ENCODE measurements around the gene EDC4. TPM values are rescaled to one million over a fixed set of nuclear protein-coding genes. Genes with fewer than 3 reads are reported as not detected.

EDC4 gene
- total and polyA plus RNA-seq, 2 of the 13 experiments (the other 11 are each of a cell fraction or from before 2014, with no cell fraction given): 51.4 to 59.1 TPM

DNA sequence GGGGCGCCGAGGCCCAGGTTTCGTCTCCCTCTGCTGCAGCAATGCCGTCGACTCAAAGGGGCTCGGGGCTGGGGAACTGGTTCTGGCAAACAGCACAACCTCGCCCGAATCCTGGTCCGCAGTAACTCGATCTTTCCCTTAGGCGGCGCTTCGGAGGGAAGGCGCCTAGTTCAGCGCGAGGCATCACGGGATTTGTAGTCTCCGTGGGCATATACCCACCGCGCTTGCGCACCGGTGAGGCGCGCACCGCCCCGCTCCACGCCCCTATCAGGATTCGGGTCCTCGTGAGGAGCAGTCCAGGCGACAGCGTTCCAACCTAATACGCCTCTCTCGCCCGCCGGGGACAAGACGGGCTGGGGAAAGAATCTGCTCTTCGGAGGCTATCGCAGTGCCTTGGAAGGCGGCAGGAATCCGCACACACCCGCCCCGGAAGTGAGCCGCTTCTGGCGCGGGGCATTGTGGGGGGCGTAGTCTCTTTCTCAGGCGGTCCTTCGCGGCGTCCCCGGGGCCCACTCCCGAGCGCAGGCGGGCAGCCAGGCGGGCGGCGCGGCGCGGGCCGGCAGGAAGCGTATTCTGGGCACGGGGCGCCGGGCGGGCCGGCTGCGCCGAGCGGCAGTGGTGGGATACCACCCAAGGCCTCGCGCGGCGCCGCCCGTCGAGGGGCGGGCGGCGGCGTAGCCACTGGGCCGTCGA is 30.9 kb upstream of the EDC4 start, which contains the start of gene THAP11 (continued):
- TF ChIP-seq, protein P1, sequence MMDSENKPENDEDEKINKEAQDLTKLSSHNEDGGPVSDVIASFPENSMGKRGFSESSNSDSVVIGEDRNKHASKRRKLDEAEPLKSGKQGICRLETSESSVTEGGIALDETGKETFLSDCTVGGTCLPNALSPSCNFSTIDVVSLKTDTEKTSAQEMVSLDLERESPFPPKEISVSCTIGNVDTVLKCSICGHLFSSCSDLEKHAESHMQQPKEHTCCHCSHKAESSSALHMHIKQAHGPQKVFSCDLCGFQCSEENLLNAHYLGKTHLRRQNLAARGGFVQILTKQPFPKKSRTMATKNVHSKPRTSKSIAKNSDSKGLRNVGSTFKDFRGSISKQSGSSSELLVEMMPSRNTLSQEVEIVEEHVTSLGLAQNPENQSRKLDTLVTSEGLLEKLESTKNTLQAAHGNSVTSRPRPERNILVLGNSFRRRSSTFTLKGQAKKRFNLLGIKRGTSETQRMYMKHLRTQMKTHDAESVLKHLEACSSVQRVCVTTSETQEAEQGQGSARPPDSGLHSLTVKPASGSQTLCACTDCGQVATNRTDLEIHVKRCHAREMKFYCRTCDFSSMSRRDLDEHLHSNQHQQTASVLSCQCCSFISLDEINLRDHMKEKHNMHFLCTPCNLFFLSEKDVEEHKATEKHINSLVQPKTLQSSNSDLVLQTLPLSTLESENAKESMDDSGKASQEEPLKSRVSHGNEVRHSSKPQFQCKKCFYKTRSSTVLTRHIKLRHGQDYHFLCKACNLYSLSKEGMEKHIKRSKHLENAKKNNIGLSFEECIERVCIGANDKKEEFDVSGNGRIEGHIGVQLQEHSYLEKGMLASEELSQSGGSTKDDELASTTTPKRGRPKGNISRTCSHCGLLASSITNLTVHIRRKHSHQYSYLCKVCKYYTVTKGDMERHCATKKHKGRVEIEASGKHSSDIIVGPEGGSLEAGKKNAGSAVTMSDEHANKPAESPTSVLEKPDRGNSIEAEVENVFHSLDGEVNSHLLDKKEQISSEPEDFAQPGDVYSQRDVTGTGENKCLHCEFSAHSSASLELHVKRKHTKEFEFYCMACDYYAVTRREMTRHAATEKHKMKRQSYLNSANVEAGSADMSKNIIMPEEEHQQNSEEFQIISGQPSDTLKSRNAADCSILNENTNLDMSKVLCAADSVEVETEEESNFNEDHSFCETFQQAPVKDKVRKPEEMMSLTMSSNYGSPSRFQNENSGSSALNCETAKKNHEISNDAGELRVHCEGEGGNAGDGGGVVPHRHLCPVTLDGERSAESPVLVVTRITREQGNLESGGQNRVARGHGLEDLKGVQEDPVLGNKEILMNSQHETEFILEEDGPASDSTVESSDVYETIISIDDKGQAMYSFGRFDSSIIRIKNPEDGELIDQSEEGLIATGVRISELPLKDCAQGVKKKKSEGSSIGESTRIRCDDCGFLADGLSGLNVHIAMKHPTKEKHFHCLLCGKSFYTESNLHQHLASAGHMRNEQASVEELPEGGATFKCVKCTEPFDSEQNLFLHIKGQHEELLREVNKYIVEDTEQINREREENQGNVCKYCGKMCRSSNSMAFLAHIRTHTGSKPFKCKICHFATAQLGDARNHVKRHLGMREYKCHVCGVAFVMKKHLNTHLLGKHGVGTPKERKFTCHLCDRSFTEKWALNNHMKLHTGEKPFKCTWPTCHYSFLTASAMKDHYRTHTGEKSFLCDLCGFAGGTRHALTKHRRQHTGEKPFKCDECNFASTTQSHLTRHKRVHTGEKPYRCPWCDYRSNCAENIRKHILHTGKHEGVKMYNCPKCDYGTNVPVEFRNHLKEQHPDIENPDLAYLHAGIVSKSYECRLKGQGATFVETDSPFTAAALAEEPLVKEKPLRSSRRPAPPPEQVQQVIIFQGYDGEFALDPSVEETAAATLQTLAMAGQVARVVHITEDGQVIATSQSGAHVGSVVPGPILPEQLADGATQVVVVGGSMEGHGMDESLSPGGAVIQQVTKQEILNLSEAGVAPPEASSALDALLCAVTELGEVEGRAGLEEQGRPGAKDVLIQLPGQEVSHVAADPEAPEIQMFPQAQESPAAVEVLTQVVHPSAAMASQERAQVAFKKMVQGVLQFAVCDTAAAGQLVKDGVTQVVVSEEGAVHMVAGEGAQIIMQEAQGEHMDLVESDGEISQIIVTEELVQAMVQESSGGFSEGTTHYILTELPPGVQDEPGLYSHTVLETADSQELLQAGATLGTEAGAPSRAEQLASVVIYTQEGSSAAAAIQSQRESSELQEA (CRISPR knock-in tag; IDR thresholded peaks at IDR 0.05; ENCODE audit: not compliant biosample characterization): peak; percentile 85
- TF ChIP-seq ZEB1 (IDR thresholded peaks at IDR 0.05; ENCODE audit: insufficient replicate concordance, low read depth): peak; percentile 37
- TF ChIP-seq, protein P2, sequence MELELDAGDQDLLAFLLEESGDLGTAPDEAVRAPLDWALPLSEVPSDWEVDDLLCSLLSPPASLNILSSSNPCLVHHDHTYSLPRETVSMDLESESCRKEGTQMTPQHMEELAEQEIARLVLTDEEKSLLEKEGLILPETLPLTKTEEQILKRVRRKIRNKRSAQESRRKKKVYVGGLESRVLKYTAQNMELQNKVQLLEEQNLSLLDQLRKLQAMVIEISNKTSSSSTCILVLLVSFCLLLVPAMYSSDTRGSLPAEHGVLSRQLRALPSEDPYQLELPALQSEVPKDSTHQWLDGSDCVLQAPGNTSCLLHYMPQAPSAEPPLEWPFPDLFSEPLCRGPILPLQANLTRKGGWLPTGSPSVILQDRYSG (CRISPR knock-in tag; IDR thresholded peaks at IDR 0.05): no peak; the same call in 1 of the 2 replicates
- TF ChIP-seq SOX13 (IDR thresholded peaks at IDR 0.05): no peak
- TF ChIP-seq SOX13 (CRISPR knock-in tag; conservative IDR thresholded peaks at IDR 0.05 in 1 of 2, IDR thresholded peaks at IDR 0.05 in 1 of 2): peak in 1 of 2 experiments; percentile 27; a peak in 1 of 4 replicates
- no peak for TF ChIP-seq TMF1 (CRISPR knock-in tag; IDR thresholded peaks at IDR 0.05; ENCODE audit: low read depth)
- peak; percentile 77; the same call in 1 of the 2 replicates for TF ChIP-seq CBX5 (CRISPR knock-in tag; IDR thresholded peaks at IDR 0.05; ENCODE audit: borderline replicate concordance)
- no peak for TF ChIP-seq ZNF577 (CRISPR knock-in tag; IDR thresholded peaks at IDR 0.05; ENCODE audit: borderline replicate concordance, low read depth)
- peak; percentile 83 for TF ChIP-seq ZNF724P (CRISPR knock-in tag; IDR thresholded peaks at IDR 0.05; ENCODE audit: borderline replicate concordance)
- TF ChIP-seq PHF20 (CRISPR knock-in tag; IDR thresholded peaks at IDR 0.05): peak; percentile 43
- TF ChIP-seq TAF15 (IDR thresholded peaks at IDR 0.05; ENCODE audit: low read depth, low read length, poor library complexity, severe bottlenecking): peak; percentile 11
- TF ChIP-seq, protein P3, sequence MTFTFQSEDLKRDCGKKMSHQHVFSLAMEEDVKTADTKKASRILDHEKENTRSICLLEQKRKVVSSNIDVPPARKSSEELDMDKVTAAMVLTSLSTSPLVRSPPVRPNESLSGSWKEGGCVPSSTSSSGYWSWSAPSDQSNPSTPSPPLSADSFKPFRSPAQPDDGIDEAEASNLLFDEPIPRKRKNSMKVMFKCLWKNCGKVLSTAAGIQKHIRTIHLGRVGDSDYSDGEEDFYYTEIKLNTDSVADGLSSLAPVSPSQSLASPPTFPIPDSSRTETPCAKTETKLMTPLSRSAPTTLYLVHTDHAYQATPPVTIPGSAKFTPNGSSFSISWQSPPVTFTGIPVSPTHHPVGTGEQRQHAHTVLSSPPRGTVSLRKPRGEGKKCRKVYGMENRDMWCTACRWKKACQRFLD (CRISPR knock-in tag; IDR thresholded peaks at IDR 0.05; ENCODE audit: borderline replicate concordance): no peak
- no peak for TF ChIP-seq KLF9 (CRISPR knock-in tag; IDR thresholded peaks at IDR 0.05; ENCODE audit: low read depth)
- peak; percentile 60; the same call in 1 of the 2 replicates for TF ChIP-seq NFYC (CRISPR knock-in tag; IDR thresholded peaks at IDR 0.05)
- TF ChIP-seq TBL1XR1 (IDR thresholded peaks at IDR 0.05; ENCODE audit: borderline replicate concordance, low read length, partially characterized antibody): no peak
- TF ChIP-seq ZNF589 (CRISPR knock-in tag; conservative IDR thresholded peaks at IDR 0.05): peak; percentile 75
- TF ChIP-seq ZNF616 (CRISPR knock-in tag; IDR thresholded peaks at IDR 0.05; ENCODE audit: low read depth): no peak
- TF ChIP-seq KMT2A (CRISPR knock-in tag; IDR thresholded peaks at IDR 0.05): peak; percentile 83
- TF ChIP-seq NONO (IDR thresholded peaks at IDR 0.05): no peak
- TF ChIP-seq NONO (CRISPR knock-in tag; conservative IDR thresholded peaks at IDR 0.05): peak; percentile 76; the same call in 1 of the 2 replicates
